ENCODE measurements around the gene C20orf202. TPM values are rescaled to one million over a fixed set of nuclear protein-coding genes. Genes with fewer than 3 reads are reported as not detected.

Gene C20orf202
- total and polyA plus RNA-seq, 2 experiments from 2014 or later: not detected

DNA sequence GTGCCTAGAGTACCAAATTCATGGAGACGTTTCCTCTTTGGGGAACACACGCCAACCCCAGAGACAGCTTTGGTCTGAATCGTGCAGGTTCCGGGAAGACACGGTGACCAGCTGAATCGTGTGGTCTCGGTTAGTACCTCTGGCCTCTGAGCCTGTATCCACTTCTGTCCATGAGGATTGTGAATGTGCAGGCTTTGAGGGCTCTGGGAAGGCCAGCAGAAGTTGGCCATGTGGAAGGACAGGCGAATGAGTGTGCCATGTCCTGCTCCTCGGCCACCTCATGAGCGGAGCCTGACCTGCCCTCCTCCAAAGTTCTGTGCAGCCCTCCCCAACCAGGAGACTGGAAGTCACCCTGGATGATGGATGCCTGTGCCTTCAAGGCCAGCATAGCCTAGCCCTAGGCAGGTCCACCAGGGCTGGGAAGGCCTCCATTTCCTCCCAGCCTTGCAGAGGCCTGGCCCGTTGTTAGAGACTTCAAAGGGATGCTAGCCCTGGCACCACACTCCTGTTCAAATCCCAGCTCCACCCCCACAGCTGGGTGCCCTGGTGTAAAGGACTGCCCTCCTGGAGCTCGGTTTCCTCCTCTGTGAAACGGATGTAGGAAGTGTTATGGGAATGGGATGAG lies 16.8 kb upstream of the C20orf202 start:
- H3K9me2 ChIP-seq (ENCODE audit: insufficient read depth): no peaks in the 10 kb centered on the region
- peaks cover 27% of the 10 kb centered on the region for H3K27me3 Mint-ChIP-seq (ENCODE audit: insufficient read depth, low read depth, poor library complexity)

DNA sequence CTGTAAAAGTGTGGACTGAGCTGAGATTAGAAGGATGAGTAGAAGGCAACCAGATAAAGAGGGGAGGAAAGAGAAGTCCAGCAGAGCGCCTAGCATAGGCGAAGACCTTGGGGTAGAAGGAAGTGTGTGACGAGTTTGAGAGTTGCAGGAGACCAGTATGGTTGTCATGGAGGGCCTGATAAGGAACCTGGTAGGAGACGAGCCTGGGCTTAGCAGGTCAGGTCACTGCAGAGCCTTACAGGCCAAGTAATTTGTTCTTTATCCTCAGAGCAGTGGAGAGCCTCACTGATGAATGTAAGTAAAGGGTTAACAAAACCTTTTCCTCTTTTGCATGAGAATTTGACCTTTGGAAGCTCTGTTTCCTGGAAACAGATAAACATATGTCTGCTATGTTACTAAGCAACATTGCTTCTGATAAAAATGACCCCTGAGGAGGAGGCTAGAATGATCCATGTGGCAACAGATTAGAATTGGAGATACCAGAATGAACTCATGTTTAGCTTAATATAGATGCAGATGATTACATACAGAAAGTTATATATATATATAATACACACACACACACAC lies 15.6 kb upstream of the C20orf202 start:
- peak overlapping the region; percentile 73; the same call in 1 of the 2 replicates for H3K4me2 ChIP-seq
- peaks cover 38% of the 10 kb centered on the region for H3K27me3 ChIP-seq (ENCODE audit: insufficient read depth)
- no peaks in the 10 kb centered on the region for H3K9me2 ChIP-seq (ENCODE audit: insufficient read depth)
- no peaks in the 10 kb centered on the region for H3K79me2 ChIP-seq (replicated peaks; ENCODE audit: insufficient read depth)
- H3K4me3 ChIP-seq: no peak overlapping the region; the same call in 1 of the 2 replicates
- H3K4me1 Mint-ChIP-seq: peaks cover 22% of the 10 kb centered on the region
- 0 out of 2 replicates have a peak, but pooled peaks cover 5% of the 10 kb centered on the region for H3F3A ChIP-seq (replicated peaks; ENCODE audit: low read depth)
- ATAC-seq (no peak), DNase-seq (ENCODE audit: low spot score) (peak; percentile 61)
- no peak overlapping the region for H3K27ac ChIP-seq (ENCODE audit: low read depth)
- peaks cover 23% of the 10 kb centered on the region for H3K27me3 Mint-ChIP-seq (ENCODE audit: insufficient read depth, low read depth, poor library complexity)
- no peak overlapping the region for H2AFZ ChIP-seq
- peaks cover 18% of the 10 kb centered on the region for H3K4me1 ChIP-seq (ENCODE audit: insufficient read depth)
- TF ChIP-seq ZNF331 (CRISPR knock-in tag; IDR thresholded peaks at IDR 0.05; ENCODE audit: low read depth) (no peak), POLR2AphosphoS5 (IDR thresholded peaks at IDR 0.05; ENCODE audit: low read depth) (no peak)
- TF ChIP-seq, protein P1, sequence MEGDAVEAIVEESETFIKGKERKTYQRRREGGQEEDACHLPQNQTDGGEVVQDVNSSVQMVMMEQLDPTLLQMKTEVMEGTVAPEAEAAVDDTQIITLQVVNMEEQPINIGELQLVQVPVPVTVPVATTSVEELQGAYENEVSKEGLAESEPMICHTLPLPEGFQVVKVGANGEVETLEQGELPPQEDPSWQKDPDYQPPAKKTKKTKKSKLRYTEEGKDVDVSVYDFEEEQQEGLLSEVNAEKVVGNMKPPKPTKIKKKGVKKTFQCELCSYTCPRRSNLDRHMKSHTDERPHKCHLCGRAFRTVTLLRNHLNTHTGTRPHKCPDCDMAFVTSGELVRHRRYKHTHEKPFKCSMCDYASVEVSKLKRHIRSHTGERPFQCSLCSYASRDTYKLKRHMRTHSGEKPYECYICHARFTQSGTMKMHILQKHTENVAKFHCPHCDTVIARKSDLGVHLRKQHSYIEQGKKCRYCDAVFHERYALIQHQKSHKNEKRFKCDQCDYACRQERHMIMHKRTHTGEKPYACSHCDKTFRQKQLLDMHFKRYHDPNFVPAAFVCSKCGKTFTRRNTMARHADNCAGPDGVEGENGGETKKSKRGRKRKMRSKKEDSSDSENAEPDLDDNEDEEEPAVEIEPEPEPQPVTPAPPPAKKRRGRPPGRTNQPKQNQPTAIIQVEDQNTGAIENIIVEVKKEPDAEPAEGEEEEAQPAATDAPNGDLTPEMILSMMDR (conservative IDR thresholded peaks at IDR 0.05; ENCODE audit: low read depth in 2 of 2): no peak
- no peaks in the 10 kb centered on the region for H3K36me3 Mint-ChIP-seq (ENCODE audit: low read depth)
- H3K36me3 ChIP-seq (ENCODE audit: insufficient read depth): no peaks in the 10 kb centered on the region
- peaks cover 5% of the 10 kb centered on the region; the same call in 1 of the 3 replicates for H3K9me3 Mint-ChIP-seq
- H3K27ac Mint-ChIP-seq: no peak overlapping the region
- H4K20me1 ChIP-seq (replicated peaks; ENCODE audit: insufficient read depth): no peaks in the 10 kb centered on the region; the same call in 1 of the 2 replicates
- H3K4me3 Mint-ChIP-seq: no peak overlapping the region

More for the DNA sequence above, 16.8 kb upstream of the C20orf202 start:
- H3K4me3 Mint-ChIP-seq: peak overlapping the region; percentile 60
- no peak overlapping the region for H3K27ac ChIP-seq (ENCODE audit: low read depth)
- peak overlapping the region; percentile 73 for H3K4me2 ChIP-seq
- ATAC-seq (no peak; the same call in 2 of the 3 replicates), DNase-seq (ENCODE audit: low spot score) (no peak)
- H3K4me1 Mint-ChIP-seq: peaks cover 32% of the 10 kb centered on the region
- H3K36me3 Mint-ChIP-seq (ENCODE audit: low read depth): peaks cover under 1% of the 10 kb centered on the region; the same call in 1 of the 3 replicates
- 0 out of 2 replicates have a peak, but pooled peaks cover 5% of the 10 kb centered on the region for H3F3A ChIP-seq (replicated peaks; ENCODE audit: low read depth)
- H3K4me3 ChIP-seq: peak overlapping the region; percentile 64; the same call in 1 of the 2 replicates
- H2AFZ ChIP-seq: peak overlapping the region; percentile 83; the same call in 1 of the 2 replicates
- H3K36me3 ChIP-seq (ENCODE audit: insufficient read depth): no peaks in the 10 kb centered on the region
- no peaks in the 10 kb centered on the region for H3K79me2 ChIP-seq (replicated peaks; ENCODE audit: insufficient read depth)
- H3K27me3 ChIP-seq (ENCODE audit: insufficient read depth): peaks cover 42% of the 10 kb centered on the region
- peaks cover 28% of the 10 kb centered on the region for H3K4me1 ChIP-seq (ENCODE audit: insufficient read depth)
- H3K27ac Mint-ChIP-seq: no peak overlapping the region
- TF ChIP-seq JUNB (IDR thresholded peaks at IDR 0.05; ENCODE audit: unreplicated experiment): no peak
- no peaks in the 10 kb centered on the region; the same call in 1 of the 2 replicates for H4K20me1 ChIP-seq (replicated peaks; ENCODE audit: insufficient read depth)
- peaks cover 5% of the 10 kb centered on the region; the same call in 1 of the 3 replicates for H3K9me3 Mint-ChIP-seq

DNA sequence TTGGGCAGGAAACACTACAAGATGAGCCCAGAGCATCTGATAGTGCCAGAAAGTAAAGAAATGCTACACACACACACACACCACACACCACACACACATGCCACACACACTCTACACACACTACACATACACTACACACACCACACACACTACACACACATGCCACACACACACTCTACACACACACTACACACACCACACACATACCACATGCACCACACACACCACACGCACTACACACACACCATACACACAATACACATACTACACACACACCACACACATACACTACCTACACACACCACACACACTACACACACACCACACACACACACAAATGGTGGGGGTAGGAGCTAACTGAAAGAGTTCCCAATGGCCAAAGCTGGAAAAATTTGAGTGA lies 14.9 kb upstream of the C20orf202 start:
- Histone ChIP-seq H4K20me1 (replicated peaks; ENCODE audit: insufficient read depth) (no peaks in the 10 kb centered on the region; the same call in 1 of the 2 replicates), H3K4me2 (no peak overlapping the region), H3K4me3 (no peak overlapping the region), H3K27ac (ENCODE audit: low read depth) (no peak overlapping the region), H3K4me1 (ENCODE audit: insufficient read depth) (peaks cover 18% of the 10 kb centered on the region), H3F3A (replicated peaks; ENCODE audit: low read depth) (0 out of 2 replicates have a peak, but pooled peaks cover 5% of the 10 kb centered on the region), H3K27me3 (ENCODE audit: insufficient read depth) (peaks cover 32% of the 10 kb centered on the region), H3K36me3 (ENCODE audit: insufficient read depth) (no peaks in the 10 kb centered on the region), H2AFZ (no peak overlapping the region), H3K79me2 (replicated peaks; ENCODE audit: insufficient read depth) (no peaks in the 10 kb centered on the region), H3K9me2 (ENCODE audit: insufficient read depth) (no peaks in the 10 kb centered on the region)
- Mint-ChIP-seq H3K27ac (no peak overlapping the region), H3K9me3 (peaks cover 5% of the 10 kb centered on the region; the same call in 1 of the 3 replicates), H3K4me1 (peaks cover 19% of the 10 kb centered on the region), H3K4me3 (no peak overlapping the region), H3K36me3 (ENCODE audit: low read depth) (no peaks in the 10 kb centered on the region), H3K27me3 (ENCODE audit: insufficient read depth, low read depth, poor library complexity) (peaks cover 18% of the 10 kb centered on the region)
- ATAC-seq (no peak), DNase-seq (ENCODE audit: low spot score) (no peak)
- TF ChIP-seq, protein P2, sequence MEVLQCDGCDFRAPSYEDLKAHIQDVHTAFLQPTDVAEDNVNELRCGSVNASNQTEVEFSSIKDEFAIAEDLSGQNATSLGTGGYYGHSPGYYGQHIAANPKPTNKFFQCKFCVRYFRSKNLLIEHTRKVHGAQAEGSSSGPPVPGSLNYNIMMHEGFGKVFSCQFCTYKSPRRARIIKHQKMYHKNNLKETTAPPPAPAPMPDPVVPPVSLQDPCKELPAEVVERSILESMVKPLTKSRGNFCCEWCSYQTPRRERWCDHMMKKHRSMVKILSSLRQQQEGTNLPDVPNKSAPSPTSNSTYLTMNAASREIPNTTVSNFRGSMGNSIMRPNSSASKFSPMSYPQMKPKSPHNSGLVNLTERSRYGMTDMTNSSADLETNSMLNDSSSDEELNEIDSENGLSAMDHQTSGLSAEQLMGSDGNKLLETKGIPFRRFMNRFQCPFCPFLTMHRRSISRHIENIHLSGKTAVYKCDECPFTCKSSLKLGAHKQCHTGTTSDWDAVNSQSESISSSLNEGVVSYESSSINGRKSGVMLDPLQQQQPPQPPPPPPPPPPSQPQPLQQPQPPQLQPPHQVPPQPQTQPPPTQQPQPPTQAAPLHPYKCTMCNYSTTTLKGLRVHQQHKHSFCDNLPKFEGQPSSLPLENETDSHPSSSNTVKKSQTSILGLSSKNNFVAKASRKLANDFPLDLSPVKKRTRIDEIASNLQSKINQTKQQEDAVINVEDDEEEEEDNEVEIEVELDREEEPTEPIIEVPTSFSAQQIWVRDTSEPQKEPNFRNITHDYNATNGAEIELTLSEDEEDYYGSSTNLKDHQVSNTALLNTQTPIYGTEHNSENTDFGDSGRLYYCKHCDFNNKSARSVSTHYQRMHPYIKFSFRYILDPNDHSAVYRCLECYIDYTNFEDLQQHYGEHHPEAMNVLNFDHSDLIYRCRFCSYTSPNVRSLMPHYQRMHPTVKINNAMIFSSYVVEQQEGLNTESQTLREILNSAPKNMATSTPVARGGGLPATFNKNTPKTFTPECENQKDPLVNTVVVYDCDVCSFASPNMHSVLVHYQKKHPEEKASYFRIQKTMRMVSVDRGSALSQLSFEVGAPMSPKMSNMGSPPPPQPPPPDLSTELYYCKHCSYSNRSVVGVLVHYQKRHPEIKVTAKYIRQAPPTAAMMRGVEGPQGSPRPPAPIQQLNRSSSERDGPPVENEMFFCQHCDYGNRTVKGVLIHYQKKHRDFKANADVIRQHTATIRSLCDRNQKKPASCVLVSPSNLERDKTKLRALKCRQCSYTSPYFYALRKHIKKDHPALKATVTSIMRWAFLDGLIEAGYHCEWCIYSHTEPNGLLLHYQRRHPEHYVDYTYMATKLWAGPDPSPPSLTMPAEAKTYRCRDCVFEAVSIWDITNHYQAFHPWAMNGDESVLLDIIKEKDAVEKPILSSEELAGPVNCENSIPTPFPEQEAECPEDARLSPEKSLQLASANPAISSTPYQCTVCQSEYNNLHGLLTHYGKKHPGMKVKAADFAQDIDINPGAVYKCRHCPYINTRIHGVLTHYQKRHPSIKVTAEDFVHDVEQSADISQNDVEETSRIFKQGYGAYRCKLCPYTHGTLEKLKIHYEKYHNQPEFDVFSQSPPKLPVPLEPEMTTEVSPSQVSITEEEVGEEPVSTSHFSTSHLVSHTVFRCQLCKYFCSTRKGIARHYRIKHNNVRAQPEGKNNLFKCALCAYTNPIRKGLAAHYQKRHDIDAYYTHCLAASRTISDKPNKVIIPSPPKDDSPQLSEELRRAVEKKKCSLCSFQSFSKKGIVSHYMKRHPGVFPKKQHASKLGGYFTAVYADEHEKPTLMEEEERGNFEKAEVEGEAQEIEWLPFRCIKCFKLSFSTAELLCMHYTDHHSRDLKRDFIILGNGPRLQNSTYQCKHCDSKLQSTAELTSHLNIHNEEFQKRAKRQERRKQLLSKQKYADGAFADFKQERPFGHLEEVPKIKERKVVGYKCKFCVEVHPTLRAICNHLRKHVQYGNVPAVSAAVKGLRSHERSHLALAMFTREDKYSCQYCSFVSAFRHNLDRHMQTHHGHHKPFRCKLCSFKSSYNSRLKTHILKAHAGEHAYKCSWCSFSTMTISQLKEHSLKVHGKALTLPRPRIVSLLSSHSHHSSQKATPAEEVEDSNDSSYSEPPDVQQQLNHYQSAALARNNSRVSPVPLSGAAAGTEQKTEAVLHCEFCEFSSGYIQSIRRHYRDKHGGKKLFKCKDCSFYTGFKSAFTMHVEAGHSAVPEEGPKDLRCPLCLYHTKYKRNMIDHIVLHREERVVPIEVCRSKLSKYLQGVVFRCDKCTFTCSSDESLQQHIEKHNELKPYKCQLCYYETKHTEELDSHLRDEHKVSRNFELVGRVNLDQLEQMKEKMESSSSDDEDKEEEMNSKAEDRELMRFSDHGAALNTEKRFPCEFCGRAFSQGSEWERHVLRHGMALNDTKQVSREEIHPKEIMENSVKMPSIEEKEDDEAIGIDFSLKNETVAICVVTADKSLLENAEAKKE (CRISPR knock-in tag; IDR thresholded peaks at IDR 0.05): no peak
- TF ChIP-seq NANOG (IDR thresholded peaks at IDR 0.05; ENCODE audit: borderline replicate concordance) (no peak), ZNF331 (CRISPR knock-in tag; IDR thresholded peaks at IDR 0.05; ENCODE audit: low read depth) (no peak), POLR2AphosphoS5 (IDR thresholded peaks at IDR 0.05; ENCODE audit: low read depth) (no peak)
